Smooth muscle cell (in vitro differentiated cells): ENCODE data around the gene SEPTIN8. TPM values are rescaled to one million over a fixed set of nuclear protein-coding genes. Genes with fewer than 3 reads are reported as not detected.

Experiments
- DNase-seq: peaks from one replicate; lab custom pipeline; 2025; ENCODE audit not compliant: unreplicated experiment; lab: John Stamatoyannopoulos, UW
- H2AFZ ChIP-seq: fragments of 200-600 bp; sonication (generic); 2 replicates; pipeline ENCODE4 v1.6.0; 2016; ENCODE audit warnings: antibody characterized with exemption, low read depth, mild to moderate bottlenecking
- H3F3A ChIP-seq: fragments of 200-600 bp; sonication (generic); 2 replicates; pipeline ENCODE4 v1.6.0; 2017; ENCODE audit warnings: antibody characterized with exemption, low read depth
- H3K27ac ChIP-seq: fragments of 200-600 bp; sonication (generic); 2 replicates; pipeline ENCODE4 v1.5.1; 2016; ENCODE audit warnings: low read depth, mild to moderate bottlenecking
- H3K27me3 ChIP-seq: fragments of 200-600 bp; sonication (generic); 2 replicates; pipeline ENCODE4 v1.6.1; 2016; ENCODE audit warnings: low read depth, mild to moderate bottlenecking
- H3K36me3 ChIP-seq: fragments of 200-600 bp; sonication (generic); 2 replicates; pipeline ENCODE4 v1.5.1; 2016; ENCODE audit warnings: low read depth
- H3K4me1 ChIP-seq: fragments of 200-600 bp; sonication (generic); 2 replicates; pipeline ENCODE4 v1.5.1; 2016; ENCODE audit warnings: low read depth
- H3K4me2 ChIP-seq: fragments of 200-600 bp; sonication (generic); 2 replicates; pipeline ENCODE4 v1.6.0; 2016; ENCODE audit warnings: mild to moderate bottlenecking
- H3K4me3 ChIP-seq: fragments of 200-600 bp; sonication (generic); 2 replicates; pipeline ENCODE4 v1.5.1; 2016; ENCODE audit warnings: mild to moderate bottlenecking
- H3K79me2 ChIP-seq: fragments of 200-600 bp; sonication (generic); 2 replicates; pipeline ENCODE4 v1.6.0; 2016; ENCODE audit warnings: low read depth, mild to moderate bottlenecking
- H3K9ac ChIP-seq: fragments of 200-600 bp; sonication (generic); 2 replicates; pipeline ENCODE4 v1.6.0; 2016; ENCODE audit warnings: low read depth
- H3K9me3 ChIP-seq: fragments of 200-600 bp; sonication (generic); replicated peaks from 2 replicates; pipeline ENCODE4 v1.5.1; 2016; ENCODE audit warnings: low read depth
- H4K20me1 ChIP-seq: fragments of 200-600 bp; sonication (generic); 2 replicates; pipeline ENCODE4 v1.6.0; 2016; ENCODE audit warnings: low read depth
- WGBS: methylation state at CpG from one replicate; pipeline ENCODE4 v1.1.7; 2016; ENCODE audit warnings: low lambda C conversion rate; 5-methylcytosine and 5-hydroxymethylcytosine counted together
- polyA plus RNA-seq: library from polyadenylated mRNA; unstranded; fragments of >200 nt; fragmentation: Nextera tagmentation; extraction: Ambion mirVana; gene quantifications from 2 replicates; pipeline ENCODE4 v1.2.1, GENCODE V29; 2016
- total RNA-seq: library from RNA; depleted of rRNA; stranded (reverse); fragments of >200 nt; gene quantifications from 2 replicates; pipeline ENCODE4 v1.2.3, GENCODE V29; 2014
- TF ChIP-seq, protein P1 (sequence below): fragments of 200-600 bp; sonication (generic); IDR thresholded peaks from 2 replicates; pipeline ENCODE4 v1.5.1; 2017; ENCODE audit warnings: borderline replicate concordance, mild to moderate bottlenecking, antibody characterized with exemption; ENCODE audit not compliant: insufficient read depth, poor library complexity, severe bottlenecking

The SEPTIN8 gene
- total and polyA plus RNA-seq, 2 experiments from 2014 or later, result 26.3 to 68.1 TPM

DNA sequence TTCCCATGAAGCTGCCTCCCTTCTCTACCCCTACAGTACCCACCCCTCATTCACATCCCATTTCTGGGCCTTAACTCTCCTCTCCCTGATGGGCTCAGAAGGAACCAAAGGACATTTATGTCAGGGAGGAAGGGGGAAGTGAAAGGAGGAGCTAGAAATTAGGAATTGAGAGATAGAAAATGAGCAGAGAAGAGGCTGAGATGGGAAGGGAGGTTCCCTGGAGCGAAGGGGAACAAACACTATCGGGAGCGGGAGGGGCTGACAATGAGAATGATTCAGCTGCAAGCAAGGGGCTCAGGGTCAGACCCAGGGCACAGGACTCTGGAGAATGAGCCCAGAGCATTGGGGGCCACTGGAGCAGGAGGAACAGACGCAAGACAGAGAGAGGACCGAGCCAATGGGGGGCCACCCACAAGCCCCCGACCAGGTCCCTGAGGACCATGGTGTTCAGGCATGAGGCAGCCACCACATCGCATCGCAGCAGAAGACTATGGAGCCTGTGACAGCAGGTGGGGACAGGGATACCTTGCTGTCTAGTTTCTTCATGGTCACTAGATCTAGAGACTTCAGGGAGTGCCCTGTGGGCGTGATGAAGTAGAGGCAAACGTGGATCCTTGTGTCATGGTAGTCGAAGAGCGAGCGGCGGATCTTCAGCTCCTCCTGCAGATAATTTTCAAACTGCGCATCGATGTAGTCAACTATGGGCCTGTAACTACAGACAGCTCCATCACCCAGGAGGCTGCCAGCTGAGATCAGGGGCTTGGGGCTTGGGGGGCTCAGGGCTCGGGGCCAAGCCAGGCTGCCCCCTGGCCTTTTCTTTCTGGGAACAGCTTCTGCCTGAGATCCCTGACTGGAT, 13.6 kb downstream of the SEPTIN8 start:
- no peak overlapping the region for H2AFZ ChIP-seq
- H3K27me3 ChIP-seq, result no peaks in the 10 kb centered on the region
- H3K9me3 ChIP-seq, result no peaks in the 10 kb centered on the region
- TF ChIP-seq, protein P1, sequence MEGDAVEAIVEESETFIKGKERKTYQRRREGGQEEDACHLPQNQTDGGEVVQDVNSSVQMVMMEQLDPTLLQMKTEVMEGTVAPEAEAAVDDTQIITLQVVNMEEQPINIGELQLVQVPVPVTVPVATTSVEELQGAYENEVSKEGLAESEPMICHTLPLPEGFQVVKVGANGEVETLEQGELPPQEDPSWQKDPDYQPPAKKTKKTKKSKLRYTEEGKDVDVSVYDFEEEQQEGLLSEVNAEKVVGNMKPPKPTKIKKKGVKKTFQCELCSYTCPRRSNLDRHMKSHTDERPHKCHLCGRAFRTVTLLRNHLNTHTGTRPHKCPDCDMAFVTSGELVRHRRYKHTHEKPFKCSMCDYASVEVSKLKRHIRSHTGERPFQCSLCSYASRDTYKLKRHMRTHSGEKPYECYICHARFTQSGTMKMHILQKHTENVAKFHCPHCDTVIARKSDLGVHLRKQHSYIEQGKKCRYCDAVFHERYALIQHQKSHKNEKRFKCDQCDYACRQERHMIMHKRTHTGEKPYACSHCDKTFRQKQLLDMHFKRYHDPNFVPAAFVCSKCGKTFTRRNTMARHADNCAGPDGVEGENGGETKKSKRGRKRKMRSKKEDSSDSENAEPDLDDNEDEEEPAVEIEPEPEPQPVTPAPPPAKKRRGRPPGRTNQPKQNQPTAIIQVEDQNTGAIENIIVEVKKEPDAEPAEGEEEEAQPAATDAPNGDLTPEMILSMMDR, result no peak
- H3K4me3 ChIP-seq, result no peak overlapping the region
- no peak overlapping the region for H3K9ac ChIP-seq
- H3K4me2 ChIP-seq, result no peak overlapping the region
- 96% methylated on average over 17 of the region's 17 CpGs for WGBS
- no peaks in the 10 kb centered on the region for H3K36me3 ChIP-seq
- no peaks in the 10 kb centered on the region for H3F3A ChIP-seq
- H3K4me1 ChIP-seq, result no peaks in the 10 kb centered on the region
- no peak overlapping the region for H3K27ac ChIP-seq
- peaks cover 38% of the 10 kb centered on the region for H4K20me1 ChIP-seq
- no peak for DNase-seq
- H3K79me2 ChIP-seq, result peaks cover 18% of the 10 kb centered on the region

DNA sequence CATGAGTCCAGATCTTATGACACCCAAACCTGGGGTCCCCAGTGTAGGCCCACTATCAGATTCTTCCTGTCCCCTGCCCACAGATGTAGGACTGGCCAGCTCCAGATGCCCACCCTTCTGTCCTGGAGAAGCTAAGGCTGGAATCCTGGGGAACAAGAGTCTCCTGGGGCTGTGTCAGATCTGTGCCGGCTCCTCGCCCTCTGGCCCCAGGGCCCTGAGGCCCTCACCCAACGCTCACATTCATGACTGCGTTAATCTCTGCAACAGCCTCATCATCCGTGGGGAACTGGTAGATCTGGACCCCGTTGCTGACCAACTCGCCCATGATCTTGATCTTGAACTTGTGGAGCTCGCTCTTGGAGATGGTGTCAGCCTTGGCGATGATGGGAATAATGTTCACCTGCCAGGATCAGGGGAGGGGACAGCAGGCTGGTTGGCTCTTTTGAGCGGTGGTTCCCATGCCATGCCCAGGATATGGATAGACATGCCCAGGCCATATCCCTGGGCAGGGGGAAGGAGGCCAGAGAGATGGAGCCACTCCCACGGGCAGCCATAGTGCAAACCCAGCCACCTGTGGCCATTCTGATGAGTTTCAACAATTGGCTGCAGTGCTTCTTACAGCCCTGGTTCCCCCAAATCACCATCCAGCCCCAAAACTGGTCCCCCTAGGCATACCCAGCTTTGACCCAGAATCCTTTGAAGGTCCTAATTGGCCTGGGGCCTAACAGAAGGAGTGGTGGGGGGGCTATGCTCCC, 14.6 kb downstream of the SEPTIN8 start:
- no peak overlapping the region for H3K9ac ChIP-seq
- 94% methylated on average over 11 of the region's 11 CpGs for WGBS
- no peaks in the 10 kb centered on the region for H3F3A ChIP-seq
- H3K4me3 ChIP-seq, result no peak overlapping the region
- H3K79me2 ChIP-seq, result peaks cover 13% of the 10 kb centered on the region
- H3K4me2 ChIP-seq, result no peak overlapping the region
- no peak overlapping the region for H3K27ac ChIP-seq
- H3K4me1 ChIP-seq, result no peaks in the 10 kb centered on the region
- no peaks in the 10 kb centered on the region for H3K36me3 ChIP-seq
- H2AFZ ChIP-seq, result no peak overlapping the region
- no peaks in the 10 kb centered on the region for H3K27me3 ChIP-seq
- no peak for DNase-seq
- TF ChIP-seq, protein P1, result no peak
- no peaks in the 10 kb centered on the region for H3K9me3 ChIP-seq
- peaks cover 29% of the 10 kb centered on the region for H4K20me1 ChIP-seq

DNA sequence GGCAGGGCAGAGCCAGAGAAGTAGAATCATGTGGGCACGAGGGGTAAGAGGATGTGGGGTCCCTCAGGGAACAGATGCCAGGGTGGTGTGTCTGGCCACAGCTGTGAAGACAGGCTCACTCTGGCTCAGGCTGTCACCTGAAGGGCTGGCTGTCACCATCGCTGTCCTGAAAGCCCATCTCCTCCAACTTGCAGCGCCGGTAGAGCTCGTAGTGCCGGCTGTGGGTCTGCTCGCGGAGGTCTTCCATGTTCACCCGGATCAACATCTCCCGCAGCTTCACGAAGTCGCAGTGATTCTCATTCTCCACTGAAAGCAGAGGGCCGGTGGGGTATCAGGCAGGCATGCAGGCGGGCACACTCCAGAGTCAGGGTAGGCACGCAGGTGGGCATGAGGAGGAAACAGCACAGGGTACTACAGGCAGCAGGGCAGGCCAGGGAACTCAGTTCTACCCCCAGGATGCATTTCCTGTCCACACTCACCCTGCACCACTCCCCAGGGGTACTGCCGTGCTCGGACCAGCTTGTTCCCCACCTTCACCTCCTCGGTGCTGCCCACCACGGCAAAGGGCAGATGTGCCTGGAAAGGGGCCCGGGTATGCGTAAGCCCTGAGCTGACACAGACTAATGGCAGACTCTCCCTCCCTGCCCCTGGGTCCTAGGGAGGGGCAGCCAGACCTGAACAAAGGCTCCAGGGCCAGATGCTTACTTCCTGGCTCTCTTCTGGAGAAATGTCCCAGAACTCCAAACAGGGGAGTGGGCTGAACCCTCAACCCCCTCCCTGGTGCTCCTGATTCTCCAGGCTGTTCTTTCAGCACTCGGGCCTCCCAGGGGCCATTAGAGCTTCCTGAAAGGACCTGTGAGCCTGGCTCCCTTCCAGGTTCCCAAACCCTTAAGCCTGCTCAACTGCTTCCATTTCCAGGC, 15.5 kb downstream of the SEPTIN8 start:
- TF ChIP-seq, protein P1, result no peak
- no peak overlapping the region for H2AFZ ChIP-seq
- no peak overlapping the region for H3K4me2 ChIP-seq
- WGBS, result 94% methylated on average over 22 of the region's 22 CpGs
- H3F3A ChIP-seq, result no peaks in the 10 kb centered on the region
- H3K4me3 ChIP-seq, result no peak overlapping the region
- H3K9ac ChIP-seq, result no peak overlapping the region
- H3K36me3 ChIP-seq, result no peaks in the 10 kb centered on the region
- H3K4me1 ChIP-seq, result no peaks in the 10 kb centered on the region
- H3K9me3 ChIP-seq, result no peaks in the 10 kb centered on the region
- no peak for DNase-seq
- H4K20me1 ChIP-seq, result peaks cover 21% of the 10 kb centered on the region
- H3K79me2 ChIP-seq, result peaks cover 5% of the 10 kb centered on the region
- H3K27ac ChIP-seq, result no peak overlapping the region
- H3K27me3 ChIP-seq, result no peaks in the 10 kb centered on the region
